HG02759 (cell line): Measurements from ENCODE around the gene STIM2.
A peak's percentile ranks its signal among the peaks of the same experiment; 100 is the strongest.

Source experiments
- ATAC-seq: cut with Tn5 transposase; IDR thresholded peaks from one replicate; pipeline ENCODE4 v1.9.1; 2021; ENCODE audit warnings: mild to moderate bottlenecking, moderate library complexity; ENCODE audit not compliant: unreplicated experiment

The STIM2 gene

DNA sequence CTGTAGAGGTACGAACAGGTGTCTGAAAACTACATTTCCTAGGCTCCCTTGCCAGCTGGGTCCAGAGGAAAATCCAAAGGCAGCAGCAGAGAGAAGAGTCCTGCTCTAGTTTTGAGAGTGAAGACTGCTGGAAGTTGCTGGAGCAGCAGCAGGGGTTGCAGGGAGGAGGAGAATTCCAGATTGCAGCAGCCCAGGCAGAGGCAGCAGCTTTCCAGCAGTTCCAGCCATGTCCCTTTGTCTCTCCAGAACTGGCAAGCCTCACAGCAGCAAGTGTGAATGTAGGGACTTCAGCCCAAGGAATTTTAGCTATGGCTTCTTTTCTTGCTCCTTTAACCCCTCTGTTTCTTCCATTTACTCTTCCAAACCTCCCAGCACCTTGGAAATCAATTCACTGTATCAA, 24.1 kb upstream of the STIM2 start:
- ATAC-seq, result no peak

DNA sequence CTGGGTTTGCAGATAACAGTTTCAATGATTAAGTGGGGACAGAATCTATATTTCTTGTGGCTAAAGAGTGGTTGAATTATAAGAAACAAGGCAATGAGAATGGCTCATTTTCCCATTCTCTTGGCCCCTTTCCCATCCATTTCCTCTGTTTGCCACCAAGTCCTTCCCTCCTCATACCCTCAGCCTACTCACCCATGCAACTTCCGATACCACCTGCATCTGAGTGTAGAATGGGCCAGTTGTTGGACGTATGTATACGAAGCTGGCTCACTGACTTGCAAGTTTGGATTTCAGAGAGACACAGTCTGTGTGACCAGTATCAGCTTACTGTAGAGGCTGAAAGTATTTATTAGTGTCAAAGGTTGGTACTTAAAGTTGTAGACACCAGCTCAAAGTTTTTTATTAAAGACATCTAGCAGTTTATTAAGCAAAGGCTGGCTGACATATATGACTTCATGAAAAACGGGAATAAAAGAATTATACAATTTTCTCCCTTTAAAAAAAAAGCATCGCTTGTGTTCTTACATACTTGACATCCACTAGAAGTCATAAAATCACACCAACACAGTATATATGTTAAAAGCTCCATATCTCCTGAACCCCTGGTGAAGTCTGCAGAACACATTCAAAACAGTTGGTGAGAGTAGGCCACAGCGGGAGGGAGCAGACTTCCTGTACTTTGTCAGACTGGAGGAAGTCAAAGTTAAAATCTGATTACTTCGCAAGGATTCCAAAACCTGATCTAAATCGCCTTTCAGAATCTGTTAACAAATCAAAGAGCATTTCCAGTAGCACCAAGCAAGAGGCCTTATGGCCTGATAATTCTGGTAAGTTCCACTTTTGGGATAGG, 22.4 kb upstream of the STIM2 start:
- ATAC-seq, result no peak

DNA sequence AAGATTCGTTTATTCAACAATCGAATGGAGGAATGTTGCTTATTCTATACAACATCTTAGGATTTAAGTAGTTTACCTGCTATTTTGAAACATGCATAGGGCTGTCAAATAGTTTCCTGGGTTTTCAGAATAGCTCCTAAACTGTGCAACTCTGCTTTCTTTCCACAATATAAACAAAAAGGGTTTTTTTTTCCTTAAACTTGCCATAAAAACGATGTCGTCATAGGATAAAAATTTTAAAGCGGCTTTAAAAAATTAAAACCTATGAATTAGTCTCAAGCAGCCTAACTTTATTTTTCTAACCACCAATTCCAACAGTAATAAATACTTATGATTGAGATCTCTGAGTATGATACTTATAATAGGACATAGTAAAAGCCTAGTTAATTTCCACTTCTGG, 21.6 kb upstream of the STIM2 start:
- ATAC-seq, result no peak

DNA sequence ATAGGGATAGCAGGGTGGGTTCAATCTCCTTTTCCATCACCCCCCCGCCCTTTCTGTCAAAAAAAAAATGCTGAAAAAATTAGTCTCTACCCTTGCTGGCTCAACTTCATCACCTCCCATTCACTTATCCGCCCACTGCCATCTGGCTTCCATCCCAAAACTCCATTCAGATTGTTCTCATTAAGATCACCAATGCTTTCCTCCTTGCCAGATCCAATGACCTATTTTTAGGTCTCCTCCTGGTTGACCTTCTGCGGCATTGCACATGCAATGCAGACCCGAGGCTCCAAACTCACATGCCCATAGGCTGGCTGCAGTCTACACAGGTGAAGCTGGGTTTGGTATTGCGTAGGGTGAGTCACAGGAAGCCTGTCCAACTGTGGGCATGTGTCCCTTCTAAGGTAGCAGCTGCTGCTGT, 21.1 kb upstream of the STIM2 start:
- ATAC-seq, result no peak

DNA sequence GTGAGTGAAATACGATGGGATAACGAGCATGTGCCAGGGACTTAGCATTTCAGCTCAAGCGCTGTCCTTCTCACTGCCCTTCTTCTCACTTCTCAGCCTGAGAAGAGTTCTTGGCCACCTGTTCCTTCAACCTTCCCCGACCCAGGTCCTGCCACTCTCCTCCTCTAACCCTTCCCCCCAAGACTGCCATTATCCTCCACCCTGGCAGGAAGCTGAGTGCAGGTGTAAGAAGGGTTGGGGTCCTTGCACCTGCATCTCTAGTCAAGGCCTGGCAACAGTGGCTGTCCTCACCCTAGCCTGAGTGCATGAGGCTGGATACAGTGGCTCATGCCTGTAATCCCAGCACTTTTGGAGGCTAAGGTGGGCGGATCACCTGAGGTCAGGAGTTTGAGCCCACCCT, 19.9 kb upstream of the STIM2 start:
- no peak for ATAC-seq

DNA sequence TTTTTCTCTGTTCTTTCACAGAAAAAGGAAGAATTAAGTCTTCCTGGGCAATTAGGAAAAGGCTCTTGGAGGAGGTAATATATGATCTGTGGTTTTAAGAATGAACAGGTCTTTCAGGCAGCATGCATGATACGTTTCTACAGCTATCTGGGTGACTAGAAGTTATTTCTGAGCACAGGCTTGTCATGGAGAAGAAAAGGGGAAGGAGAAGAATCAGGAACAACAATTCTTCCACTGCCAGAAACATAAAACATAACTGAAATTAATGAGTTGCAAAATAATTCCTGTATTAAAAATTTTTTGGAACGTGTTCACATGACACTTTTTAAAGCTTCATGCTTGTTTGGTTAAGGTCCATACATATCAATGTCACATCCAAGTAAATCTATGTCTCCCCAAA, 17.7 kb upstream of the STIM2 start:
- no peak for ATAC-seq

DNA sequence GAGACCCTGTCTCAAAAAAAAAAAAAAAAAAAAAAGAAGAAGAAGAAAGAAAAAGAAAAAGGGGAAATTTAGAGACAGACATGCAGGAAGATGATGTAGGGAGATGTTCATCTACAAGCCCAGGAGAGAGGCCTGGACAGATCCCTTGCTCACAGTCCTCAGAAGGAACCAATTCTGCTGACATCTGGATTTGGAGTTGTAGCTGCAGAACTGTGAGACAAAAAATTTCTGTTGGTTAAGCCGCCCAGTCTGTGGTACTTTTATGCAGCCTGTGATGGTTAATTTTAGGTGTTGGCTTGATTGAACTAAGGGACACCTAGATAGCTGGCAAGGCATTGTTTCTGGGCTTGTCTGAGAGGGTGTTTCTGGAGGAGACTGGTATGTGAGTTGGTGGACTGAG, 10.1 kb upstream of the STIM2 start:
- no peak for ATAC-seq

DNA sequence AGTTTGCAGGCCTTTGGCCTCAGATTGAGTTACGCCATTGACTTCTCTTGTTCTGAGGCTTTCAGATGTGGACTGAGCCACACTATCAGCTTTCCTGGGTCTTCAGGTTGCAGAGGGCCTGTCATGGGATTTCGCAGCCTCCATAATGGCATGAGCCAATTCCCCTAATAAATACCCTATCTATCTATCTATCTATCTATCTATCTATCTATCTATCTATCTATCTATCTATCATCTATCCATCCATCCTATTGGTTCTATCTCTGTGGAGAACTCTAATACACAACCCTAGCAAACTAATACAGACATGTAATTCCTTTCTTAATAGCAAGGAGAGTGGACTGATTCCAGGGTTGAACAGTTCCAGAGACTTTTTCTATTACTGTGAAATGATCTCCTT, 9.5 kb upstream of the STIM2 start:
- no peak for ATAC-seq

DNA sequence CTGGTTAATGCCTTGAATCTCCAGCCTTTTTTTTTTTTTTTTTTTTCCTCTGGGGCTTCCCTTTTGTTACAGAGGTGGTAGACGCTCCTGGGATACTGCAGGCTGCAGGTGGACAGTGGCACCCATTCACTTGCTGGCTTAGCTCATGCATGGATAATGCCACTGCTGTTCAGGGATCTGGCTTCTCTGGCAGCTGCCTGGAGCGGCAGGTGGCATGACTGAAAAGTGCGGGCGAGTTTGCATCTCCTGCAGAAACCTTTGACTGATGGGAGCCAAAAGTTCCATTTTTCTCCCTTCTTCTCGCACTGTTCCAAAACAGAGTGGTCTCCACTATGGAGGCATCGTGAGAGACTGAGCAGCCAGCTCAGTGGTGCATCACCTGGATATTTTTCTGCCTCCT, 5.9 kb upstream of the STIM2 start:
- ATAC-seq, result no peak

DNA sequence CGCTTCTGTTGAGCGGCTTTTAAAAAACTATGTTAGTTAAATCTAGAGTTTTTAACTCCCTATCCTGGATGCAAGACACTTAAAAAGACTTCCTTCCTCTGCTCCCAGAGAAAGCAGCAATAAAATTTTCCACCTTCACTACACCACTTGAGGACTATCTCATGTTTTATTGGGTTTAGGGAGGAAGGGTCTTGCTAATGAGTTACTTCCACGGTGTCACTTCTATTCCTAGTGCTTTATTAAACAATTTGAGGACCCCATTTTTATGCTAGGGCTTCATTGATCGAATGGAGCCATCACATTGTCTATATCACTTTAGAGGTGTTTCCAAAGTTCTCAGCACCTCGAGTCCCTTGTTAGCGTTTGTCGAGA, 3.7 kb upstream of the STIM2 start:
- ATAC-seq, result no peak

DNA sequence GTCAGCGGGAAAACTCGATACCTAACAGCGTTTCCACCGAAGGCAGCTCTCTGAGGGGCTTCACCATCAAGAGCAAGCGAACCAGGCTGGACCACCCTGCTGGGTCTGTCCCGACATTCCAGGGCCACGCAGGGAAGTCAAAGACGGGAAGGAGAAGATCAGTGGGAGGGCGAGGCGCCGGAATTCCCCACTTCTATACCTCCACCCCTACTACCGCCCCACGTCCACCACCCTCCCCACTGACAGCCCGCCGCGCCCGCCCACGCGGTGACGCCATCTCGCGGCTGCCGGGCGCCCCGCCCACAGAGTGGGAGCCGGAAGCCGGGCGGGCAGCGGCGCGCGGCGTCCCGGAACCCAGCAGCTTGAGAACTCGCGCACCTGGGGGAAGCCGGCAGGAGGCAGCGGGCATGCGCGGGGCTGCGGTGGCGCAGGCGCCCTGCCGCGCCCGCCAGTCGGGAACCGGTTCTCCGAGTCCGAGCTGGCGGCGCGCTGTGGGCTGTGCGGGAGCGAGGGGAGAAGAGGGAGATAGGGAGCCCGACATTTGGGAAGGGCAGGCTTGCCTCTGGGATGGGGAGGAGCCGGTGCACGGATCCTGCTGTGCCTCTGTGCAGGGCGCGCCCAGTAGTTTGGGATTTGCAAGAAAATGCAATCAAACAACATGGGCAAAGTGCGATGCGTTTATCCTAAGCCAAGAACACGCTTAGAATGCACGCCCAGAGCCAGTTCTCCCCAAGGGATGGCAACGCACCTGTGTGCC, 3.2 kb upstream of the STIM2 start:
- peak; percentile 54 for ATAC-seq

DNA sequence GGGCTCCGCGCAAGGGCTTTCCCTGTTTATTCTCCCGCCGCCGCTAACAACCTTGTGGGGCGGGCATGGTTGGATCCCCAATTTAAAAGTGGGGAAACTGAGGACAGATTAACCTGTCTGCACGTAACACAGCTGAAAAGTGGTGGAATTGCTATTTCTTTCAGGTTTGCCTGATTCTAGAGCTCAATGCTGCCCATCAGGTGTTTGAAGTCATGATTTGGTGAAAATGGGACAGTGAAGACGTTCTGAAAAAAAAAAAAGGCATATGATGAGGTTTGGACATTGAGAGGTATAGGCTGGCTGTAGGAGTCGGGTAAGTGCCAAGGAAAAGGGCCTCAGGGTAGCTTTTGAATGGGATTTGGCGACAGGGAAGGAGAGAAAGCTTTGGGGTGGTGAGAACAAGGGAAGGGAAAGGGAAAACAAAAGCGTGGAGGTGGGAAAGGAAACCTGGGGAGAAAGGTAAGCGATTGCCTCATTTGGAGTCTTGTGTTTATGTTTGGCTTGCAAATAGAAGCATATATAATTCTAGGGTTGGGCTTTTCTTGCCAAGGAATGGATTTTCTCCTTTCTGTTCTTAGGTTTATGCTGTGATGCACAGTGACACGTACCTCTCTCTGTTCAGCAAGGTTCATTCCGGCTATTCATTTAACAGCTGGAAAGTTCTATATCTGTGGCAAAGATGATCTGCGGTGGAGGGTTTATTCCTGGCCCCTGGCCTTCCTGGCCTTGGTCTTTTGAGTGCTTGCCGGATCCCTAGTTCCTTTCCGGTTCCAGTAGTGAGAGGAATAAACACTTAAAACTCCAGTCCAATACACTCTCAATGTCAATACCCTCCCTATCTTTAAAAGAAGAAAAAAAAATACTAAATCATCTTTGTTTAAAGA, 2.4 kb upstream of the STIM2 start:
- ATAC-seq, result no peak

DNA sequence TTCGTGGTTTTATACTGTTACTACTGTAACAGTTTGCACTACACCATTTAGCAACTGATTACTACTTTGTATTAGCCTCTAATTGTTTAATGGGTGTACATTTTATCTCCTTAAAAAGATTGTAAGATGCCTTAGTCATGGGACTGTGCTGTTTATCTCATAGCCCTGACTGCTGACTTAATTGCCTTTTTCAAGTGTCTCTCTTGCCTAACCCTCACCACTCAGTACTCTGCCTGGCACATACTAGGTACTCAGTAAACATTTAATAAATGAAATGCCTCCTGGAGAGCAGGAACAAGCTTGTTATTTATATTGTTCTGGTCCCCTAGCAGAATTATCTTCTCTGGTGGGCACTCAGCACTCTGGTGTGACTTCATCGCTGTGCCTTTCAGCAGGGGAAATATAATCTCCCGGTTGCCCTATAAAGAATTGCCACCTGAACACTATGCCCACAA, 1.7 kb upstream of the STIM2 start:
- no peak for ATAC-seq

DNA sequence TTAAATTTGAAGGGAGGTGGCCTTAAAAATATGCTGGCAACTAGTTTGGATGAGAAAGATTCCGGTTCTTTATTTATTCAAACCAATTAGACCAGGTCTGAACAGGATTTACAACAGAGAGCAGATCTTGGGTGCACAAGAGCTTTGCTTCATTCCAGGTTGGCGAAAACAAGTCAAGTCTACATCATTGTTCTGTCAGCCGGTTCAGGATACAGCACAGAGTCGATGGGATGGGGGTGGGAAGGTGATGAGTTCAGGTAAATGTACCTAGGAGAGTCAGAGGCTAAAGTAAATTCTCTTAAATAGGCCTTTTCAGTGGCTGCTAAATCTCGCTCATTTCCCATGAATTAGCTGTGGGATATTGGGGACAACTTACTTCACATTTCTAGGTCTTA, 882 bp upstream of the STIM2 start:
- ATAC-seq, result no peak

DNA sequence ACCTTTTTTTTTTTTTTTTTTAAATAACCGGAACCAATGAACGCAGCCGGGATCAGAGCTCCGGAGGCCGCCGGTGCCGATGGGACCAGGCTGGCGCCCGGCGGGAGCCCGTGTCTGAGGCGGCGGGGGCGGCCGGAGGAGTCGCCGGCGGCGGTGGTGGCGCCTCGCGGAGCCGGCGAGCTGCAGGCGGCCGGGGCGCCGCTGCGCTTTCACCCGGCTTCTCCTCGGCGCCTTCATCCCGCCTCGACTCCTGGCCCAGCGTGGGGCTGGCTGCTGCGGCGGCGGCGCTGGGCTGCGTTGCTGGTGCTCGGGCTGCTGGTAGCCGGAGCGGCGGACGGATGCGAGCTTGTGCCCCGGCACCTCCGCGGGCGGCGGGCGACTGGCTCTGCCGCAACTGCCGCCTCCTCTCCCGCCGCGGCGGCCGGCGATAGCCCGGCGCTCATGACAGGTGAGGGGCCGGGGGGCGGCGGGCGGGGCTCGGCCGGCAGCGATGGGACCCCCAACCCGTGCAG, 337 bp downstream of the STIM2 start:
- ATAC-seq, result peak; percentile 23

DNA sequence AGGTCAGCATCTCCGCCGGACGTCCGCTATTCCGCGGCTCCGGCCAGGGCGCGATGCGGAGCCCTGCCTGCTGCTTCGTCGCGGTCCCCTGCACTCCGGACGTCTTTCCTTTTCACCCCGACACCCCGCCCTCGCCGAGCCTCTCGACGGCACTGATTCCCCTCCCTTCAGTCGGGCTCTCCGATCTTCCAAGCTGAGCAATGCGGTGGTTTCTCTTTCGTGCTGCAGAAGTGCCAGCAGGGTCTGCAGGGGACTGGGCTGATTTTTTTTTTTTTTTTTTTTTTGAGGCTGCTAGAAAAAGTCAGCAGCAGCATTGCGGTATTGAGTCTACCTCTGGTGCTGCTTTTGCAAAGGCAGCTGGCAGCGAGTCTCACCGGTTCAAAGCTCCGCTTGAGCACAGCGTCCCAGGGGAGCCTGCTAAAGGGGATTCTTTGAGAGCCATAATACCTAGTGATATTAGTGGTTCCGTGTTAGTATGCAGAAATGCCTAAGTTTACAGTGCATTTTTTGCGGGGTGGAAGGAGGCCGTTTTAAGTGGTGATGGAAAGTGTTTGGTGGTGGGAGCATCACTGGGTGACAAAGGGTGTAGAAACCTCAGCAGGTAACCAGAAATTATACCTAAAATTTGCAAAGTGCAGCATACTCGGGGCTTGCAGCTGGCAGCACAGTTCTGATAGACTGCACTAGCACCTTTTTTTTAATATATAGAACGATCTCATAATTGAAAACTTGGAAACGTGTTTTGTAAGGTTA, 969 bp downstream of the STIM2 start:
- ATAC-seq, result peak; percentile 37

DNA sequence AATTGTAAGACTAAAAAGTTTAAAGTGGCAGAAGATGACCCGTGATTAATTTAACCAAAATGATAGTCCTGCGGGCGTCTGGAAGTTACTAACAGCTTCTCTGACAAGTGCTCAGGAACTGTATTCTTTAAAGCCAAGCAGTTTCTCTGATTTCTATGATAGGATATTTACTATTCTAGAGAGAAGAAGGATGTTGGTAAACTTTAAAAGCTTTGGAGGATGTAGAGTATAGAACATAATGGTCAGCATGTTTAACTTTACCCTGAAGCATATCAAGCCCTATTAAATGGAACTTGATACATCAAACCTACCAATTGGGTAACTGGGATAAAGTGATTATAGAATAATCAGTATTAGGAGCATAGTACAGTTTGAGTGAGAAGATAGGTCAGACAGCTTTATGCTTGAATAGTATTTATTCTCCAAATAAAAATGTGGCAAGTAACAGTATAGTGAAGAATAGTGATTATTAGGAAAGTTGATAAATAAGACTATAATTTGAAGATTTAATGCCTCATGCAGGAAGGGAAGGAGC, 1.8 kb downstream of the STIM2 start:
- no peak for ATAC-seq

DNA sequence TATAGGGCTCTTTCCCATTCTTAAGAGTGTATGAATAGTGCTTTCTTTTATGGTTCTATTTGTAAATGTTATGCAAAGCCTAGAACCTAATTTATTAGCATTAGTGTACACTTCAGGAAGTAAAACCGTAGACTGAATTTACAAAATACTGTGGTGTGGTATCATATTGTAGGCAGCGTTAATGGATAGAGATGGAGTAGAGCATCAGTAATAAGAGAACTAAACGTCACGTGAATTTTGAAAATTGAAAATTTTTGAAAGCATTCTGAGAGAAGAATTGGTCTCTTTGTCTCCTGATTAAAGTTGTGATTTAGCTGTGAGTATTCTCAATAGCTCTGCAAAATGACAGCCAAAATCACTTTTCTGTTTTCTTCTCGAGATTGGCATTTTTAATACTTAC, 2.9 kb downstream of the STIM2 start:
- ATAC-seq, result no peak

DNA sequence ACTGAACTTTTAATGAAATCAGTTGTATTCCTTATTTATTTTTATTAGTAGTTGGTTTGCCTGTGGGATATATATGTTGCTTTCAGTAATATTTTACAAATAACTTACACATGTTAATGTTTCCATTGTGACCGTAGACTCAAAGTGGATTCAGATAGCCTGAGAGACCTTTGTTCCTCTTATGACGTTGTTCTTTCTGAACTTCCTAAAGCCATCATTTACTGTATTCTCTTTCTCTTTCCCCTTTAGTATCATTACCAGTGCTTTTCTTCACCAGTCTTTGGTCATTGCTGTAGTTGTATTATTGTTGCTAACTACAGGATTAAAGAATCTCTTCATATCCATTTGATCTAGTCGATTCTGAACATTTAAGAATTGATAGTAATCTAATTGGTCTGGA, 4.3 kb downstream of the STIM2 start:
- ATAC-seq, result no peak

DNA sequence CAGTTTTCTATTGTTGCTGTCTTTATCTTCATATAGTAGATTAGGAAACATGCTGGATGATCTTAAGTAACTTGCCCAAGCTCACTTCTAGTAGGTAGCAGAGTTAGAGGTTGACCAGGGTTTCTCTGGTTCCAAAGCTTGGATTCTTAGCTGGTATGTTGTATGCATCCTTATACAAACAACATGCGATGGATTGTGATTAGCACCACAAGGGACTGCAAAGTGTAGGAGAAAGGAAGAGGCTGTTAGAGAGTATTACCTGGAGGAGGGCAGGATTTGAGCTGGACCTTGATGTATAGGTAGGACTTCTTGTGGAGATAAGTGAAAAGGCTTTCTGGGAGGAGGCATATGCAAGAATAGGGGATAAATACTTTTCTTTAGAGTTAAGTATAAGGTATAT, 5.6 kb downstream of the STIM2 start:
- ATAC-seq, result no peak
